ENCODE measurements around the gene SEC31A.

GRCh38 chr4:82865592-82865991 is 25.4 kb downstream of the SEC31A start:
- TF ChIP-seq GATA2 (IDR thresholded peaks at IDR 0.05; ENCODE audit: low read depth, low read length) (no peak), GATA3 (IDR thresholded peaks at IDR 0.05; ENCODE audit: low read depth, low read length) (no peak)
